HCT116 (cell line): ENCODE measurements around the gene COL12A1. TPM values are rescaled to one million over a fixed set of nuclear protein-coding genes. Genes with fewer than 3 reads are reported as not detected.

ENCODE experiments used
- ATAC-seq: fragments of 200-7000 bp; cut with Tn5 transposase; 2 replicates; pipeline ENCODE4 v1.9.1; 2020; ENCODE audit warnings: mild to moderate bottlenecking, moderate library complexity
- BruUV-seq: library from RNA; stranded (reverse); fragments of 400-500 nt; replicated peaks from 2 replicates; lab custom pipeline; 2021; lab: Mats Ljungman, UMichigan
- CTCF ChIA-PET: fragments of 300-600 bp; sonication (Branson Sonifier 250); formaldehyde crosslinking; loops from one replicate; lab custom pipeline; 2021; ENCODE audit warnings: antibody characterized with exemption; lab: Charles Lee
- POLR2A ChIA-PET: fragments of 300-600, 350-600 bp; sonication (Branson Sonifier 250); formaldehyde crosslinking; loops from one replicate; lab custom pipeline; 2021; ENCODE audit warnings: antibody characterized with exemption; lab: Charles Lee
- RAD21 ChIA-PET, 2 experiments: fragments of 300-600 bp; sonication (Branson Sonifier 250); formaldehyde crosslinking; loops; one replicate each; lab custom pipeline; 2023; ENCODE audit warnings: low total read pairs in 2 of 2; ENCODE audit not compliant: uncharacterized antibody in 2 of 2, unreplicated experiment in 2 of 2, low non-redundant PET in 1 of 2; lab: Charles Lee
- DNase-seq: peaks from one replicate; pipeline ENCODE4 v3.0.0-alpha.2; 2010; ENCODE audit warnings: low read depth, low spot score
- H2AFZ ChIP-seq: fragments of 200-600 bp; shearing (Covaris generic), sonication (generic); 2 replicates; pipeline ENCODE4 v1.6.1; 2017; ENCODE audit warnings: low read depth, mixed run types, mixed read lengths, antibody characterized with exemption, low read length; ENCODE audit not compliant: poor library complexity, severe bottlenecking
- H3K27ac ChIP-seq: 2 replicates; pipeline ENCODE4 v1.5.1; 2012; ENCODE audit warnings: low read depth, low read length
- H3K27me3 ChIP-seq: fragments of 200-600 bp; sonication (generic); 2 replicates; pipeline ENCODE4 v1.6.1; 2016; ENCODE audit warnings: mixed run types, low read length, mixed read lengths; ENCODE audit not compliant: insufficient read depth
- H3K36me3 ChIP-seq, 2 experiments: fragments of 200-500 bp in 1 of 2; fragments of 200-600 bp in 1 of 2; sonication (Bioruptor generic) in 1 of 2; sonication (generic) in 1 of 2; 2 replicates each; pipeline versions ENCODE4 v1.5.1 to v1.6.1; 2014 to 2016; ENCODE audit warnings: low read length in 2 of 2, inconsistent platforms in 1 of 2, mixed read lengths in 1 of 2, mixed run types in 1 of 2; ENCODE audit not compliant: insufficient read depth in 2 of 2, control insufficient read depth in 1 of 2
- H3K4me1 ChIP-seq, 2 experiments: fragments of 200-600 bp in 1 of 2; sonication (generic) in 1 of 2; 2 replicates each; pipeline versions ENCODE4 v1.5.1 to v1.6.1; 2012 to 2017; ENCODE audit warnings: low read length in 2 of 2, inconsistent platforms in 1 of 2, mild to moderate bottlenecking in 1 of 2, mixed read lengths in 1 of 2, mixed run types in 1 of 2, moderate library complexity in 1 of 2; ENCODE audit not compliant: insufficient read depth in 2 of 2, control insufficient read depth in 1 of 2
- H3K4me2 ChIP-seq: fragments of 200-600 bp; sonication (generic); 2 replicates; pipeline ENCODE4 v1.6.1; 2017; ENCODE audit warnings: mixed run types, low read length, mixed read lengths
- H3K4me3 ChIP-seq, 2 experiments: fragments of 200-600 bp in 1 of 2; sonication (generic) in 1 of 2; replicated peaks in 1 of 2; 2 replicates each; pipeline ENCODE4 v1.5.1; 2011 to 2016; ENCODE audit warnings: low read length in 2 of 2, control low read depth in 1 of 2, low read depth in 1 of 2, mild to moderate bottlenecking in 1 of 2, mixed read lengths in 1 of 2, mixed run types in 1 of 2
- H3K79me2 ChIP-seq: fragments of 200-600 bp; sonication (generic); 2 replicates; pipeline ENCODE4 v1.6.1; 2017; ENCODE audit warnings: mild to moderate bottlenecking, mixed run types, low read length, moderate library complexity, mixed read lengths; ENCODE audit not compliant: insufficient read depth
- H3K9ac ChIP-seq: fragments of 200-600 bp; sonication (generic); 2 replicates; pipeline ENCODE4 v1.6.1; 2016; ENCODE audit warnings: low read length, mixed read lengths
- H3K9me2 ChIP-seq: fragments of 200-600 bp; sonication (generic), shearing (Covaris generic); 2 replicates; pipeline ENCODE4 v1.6.1; 2017; ENCODE audit warnings: mixed run types, mild to moderate bottlenecking, moderate library complexity; ENCODE audit not compliant: insufficient read depth
- H3K9me3 ChIP-seq, 2 experiments: fragments of 200-500 bp in 1 of 2; fragments of 200-600 bp in 1 of 2; sonication (Bioruptor generic) in 1 of 2; sonication (generic) in 1 of 2; 2 replicates each; pipeline ENCODE4 v1.6.1; 2014 to 2017; ENCODE audit warnings: low read length in 2 of 2, mixed read lengths in 2 of 2, inconsistent platforms in 1 of 2, low read depth in 1 of 2, mild to moderate bottlenecking in 1 of 2, mixed run types in 1 of 2, moderate library complexity in 1 of 2; ENCODE audit not compliant: control insufficient read depth in 1 of 2, insufficient read depth in 1 of 2
- H4K20me1 ChIP-seq: fragments of 200-600 bp; sonication (generic), shearing (Covaris generic); 2 replicates; pipeline ENCODE4 v1.6.1; 2017; ENCODE audit warnings: mixed run types, mild to moderate bottlenecking, moderate library complexity; ENCODE audit not compliant: insufficient read depth
- CBX3 ChIP-seq: IDR thresholded peaks from 2 replicates; pipeline ENCODE4 v1.6.1; 2012; ENCODE audit warnings: low read depth
- CEBPB ChIP-seq: IDR thresholded peaks from 2 replicates; pipeline ENCODE4 v1.6.1; 2012; ENCODE audit warnings: low read depth
- CTCF ChIP-seq, 3 experiments: fragments of 200-600 bp in 1 of 3; sonication (generic) in 1 of 3; IDR thresholded peaks in 2 of 3; conservative IDR thresholded peaks in 1 of 3; 2 replicates each; pipeline ENCODE4 v1.5.1; 2012 to 2017; ENCODE audit warnings: low read depth in 2 of 3, low read length in 2 of 3, antibody characterized with exemption in 1 of 3, borderline replicate concordance in 1 of 3, control low read depth in 1 of 3, mild to moderate bottlenecking in 1 of 3, mixed read lengths in 1 of 3, mixed run types in 1 of 3, moderate library complexity in 1 of 3; ENCODE audit not compliant: insufficient read depth in 1 of 3
- EGR1 ChIP-seq: IDR thresholded peaks from 2 replicates; pipeline ENCODE4 v1.6.1; 2012; ENCODE audit warnings: low read depth
- ELF1 ChIP-seq: IDR thresholded peaks from 2 replicates; pipeline ENCODE4 v1.6.1; 2012; ENCODE audit warnings: low read depth, borderline replicate concordance
- EZH2 ChIP-seq: fragments of 200-600 bp; sonication (generic); IDR thresholded peaks from 2 replicates; pipeline ENCODE4 v1.6.1; 2017; ENCODE audit warnings: antibody characterized with exemption, mixed run types
- EZH2phosphoT487 ChIP-seq: fragments of 200-600 bp; IDR thresholded peaks from 2 replicates; pipeline ENCODE4 v1.6.1; 2018; ENCODE audit warnings: antibody characterized with exemption, borderline replicate concordance
- FOSL1 ChIP-seq: IDR thresholded peaks from 2 replicates; pipeline ENCODE4 v1.6.1; 2012; ENCODE audit warnings: low read depth
- JUND ChIP-seq: IDR thresholded peaks from 2 replicates; pipeline ENCODE4 v1.6.1; 2012
- MAX ChIP-seq: IDR thresholded peaks from 2 replicates; pipeline ENCODE4 v1.6.1; 2012
- POLR2A ChIP-seq: IDR thresholded peaks from 2 replicates; pipeline ENCODE4 v1.7.0; 2011; ENCODE audit warnings: borderline replicate concordance; ENCODE audit not compliant: insufficient read depth, insufficient read length; ENCODE audit errors: extremely low read depth
- RAD21 ChIP-seq: IDR thresholded peaks from 2 replicates; pipeline ENCODE4 v1.6.1; 2012; ENCODE audit warnings: low read depth, mild to moderate bottlenecking
- REST ChIP-seq: IDR thresholded peaks from 2 replicates; pipeline ENCODE4 v1.6.1; 2012; ENCODE audit warnings: low read depth
- SIN3A ChIP-seq: IDR thresholded peaks from 2 replicates; pipeline ENCODE4 v1.6.1; 2012; ENCODE audit warnings: low read depth
- SP1 ChIP-seq: IDR thresholded peaks from 2 replicates; pipeline ENCODE4 v1.6.1; 2012; ENCODE audit warnings: low read depth
- TCF7L2 ChIP-seq: IDR thresholded peaks from 2 replicates; pipeline ENCODE4 v1.7.0; 2011; ENCODE audit warnings: borderline replicate concordance, inconsistent platforms; ENCODE audit not compliant: insufficient read depth, insufficient read length; ENCODE audit errors: extremely low read depth
- YY1 ChIP-seq: IDR thresholded peaks from 2 replicates; pipeline ENCODE4 v1.6.1; 2011; ENCODE audit warnings: low read length, low read depth, moderate library complexity, mild to moderate bottlenecking; ENCODE audit not compliant: insufficient replicate concordance; ENCODE audit errors: extremely low read depth
- ZBTB33 ChIP-seq: IDR thresholded peaks from 2 replicates; pipeline ENCODE4 v1.6.1; 2011; ENCODE audit warnings: mild to moderate bottlenecking, low read length, moderate library complexity; ENCODE audit not compliant: insufficient replicate concordance; ENCODE audit errors: extremely low read depth
- ZFX ChIP-seq: fragments of 450-650 bp; IDR thresholded peaks from 2 replicates; pipeline ENCODE4 v1.6.1; 2017
- intact Hi-C: fragments of 100-400 bp; cut with micrococcal nuclease; formaldehyde crosslinking; loops from 2 replicates; pipeline ENCODE4 v1.10.0; 2022
- total RNA-seq: library from RNA; stranded (reverse); gene quantifications from one replicate; pipeline ENCODE4 v1.2.1, GENCODE V29; 2021; ENCODE audit not compliant: unreplicated experiment

The COL12A1 gene
- total RNA-seq, 1 experiment from 2014 or later, result 23.5 TPM

GRCh38 chr6:75171986-75172385, 33.9 kb downstream of the COL12A1 start (continued):
- no peak for TF ChIP-seq FOSL1
- TF ChIP-seq EZH2phosphoT487, result no peak
- no peak for TF ChIP-seq SIN3A
- no peak for TF ChIP-seq EZH2
- TF ChIP-seq SP1, result no peak

- H3K9me2 ChIP-seq, result no peaks in the 10 kb centered on the region
- TF ChIP-seq REST (no peak), JUND (no peak), ZFX (no peak), YY1 (no peak), CEBPB (no peak), EGR1 (no peak), ELF1 (no peak), SP1 (no peak), EZH2 (no peak), CBX3 (no peak), CTCF (IDR thresholded peaks at IDR 0.05 in 2 of 3, conservative IDR thresholded peaks at IDR 0.05 in 1 of 3; ENCODE audit: borderline replicate concordance in 1 of 3, insufficient read depth in 1 of 3, low read depth in 2 of 3, low read length in 2 of 3) (no peak), MAX (no peak), SIN3A (no peak), POLR2A (no peak), EZH2phosphoT487 (no peak), TCF7L2 (no peak), RAD21 (no peak), ZBTB33 (no peak)
Measured at GRCh38 chr6:75171567-75171966, 34.3 kb downstream of the COL12A1 start.

More at GRCh38 chr6:75171567-75171966, 34.3 kb downstream of the COL12A1 start:
- no peaks in the 10 kb centered on the region for H3K27me3 ChIP-seq
- ChIA-PET CTCF (no interaction called here), RAD21 (no interaction called here), POLR2A (no interaction called here)
- no peak overlapping the region for H3K27ac ChIP-seq
- BruUV-seq, result no TSS peak
- no peak overlapping the region for H2AFZ ChIP-seq
- no peak for DNase-seq
- intact Hi-C loops, result no loop called here
- no peak for ATAC-seq
- no peaks in the 10 kb centered on the region for H3K9me3 ChIP-seq
- H3K4me2 ChIP-seq, result no peak overlapping the region
- no peak overlapping the region for H3K4me3 ChIP-seq
- H3K36me3 ChIP-seq, result no peaks in the 10 kb centered on the region; a peak in 1 of 4 replicates
- H3K9ac ChIP-seq, result no peak overlapping the region
- no peaks in the 10 kb centered on the region for H4K20me1 ChIP-seq
- no peaks in the 10 kb centered on the region for H3K4me1 ChIP-seq
- H3K79me2 ChIP-seq, result no peaks in the 10 kb centered on the region
